Muscle of leg (tissue), 11 donors: ENCODE data around the gene TBCD. TPM values are rescaled to one million over a fixed set of nuclear protein-coding genes. Genes with fewer than 3 reads are reported as not detected.

Experiments used
- DNase-seq: peaks from one replicate; pipeline ENCODE4 v3.0.0; 2013
- H3K27ac ChIP-seq: one replicate; pipeline ENCODE4 v1.5.1; 2013; ENCODE audit warnings: mild to moderate bottlenecking, low read length, control low read depth
- H3K27me3 ChIP-seq: one replicate; pipeline ENCODE4 v1.6.1; 2013; ENCODE audit warnings: low read length; ENCODE audit not compliant: control insufficient read depth, insufficient read depth
- H3K36me3 ChIP-seq: one replicate; pipeline ENCODE4 v1.6.1; 2013; ENCODE audit warnings: low read length; ENCODE audit not compliant: control insufficient read depth, insufficient read depth
- H3K4me1 ChIP-seq: one replicate; pipeline ENCODE4 v1.6.1; 2013; ENCODE audit warnings: low read length; ENCODE audit not compliant: control insufficient read depth, insufficient read depth
- H3K4me3 ChIP-seq: one replicate; pipeline ENCODE4 v1.5.1; 2013; ENCODE audit warnings: low read length, control low read depth
- H3K9me3 ChIP-seq: replicated peaks from 2 replicates; pipeline ENCODE4 v1.6.1; 2013; ENCODE audit warnings: low read depth, low read length; ENCODE audit not compliant: control insufficient read depth
- WGBS: methylation state at CpG from one replicate; pipeline ENCODE4 v1.1.5; 2013; ENCODE audit warnings: missing lambda C conversion rate; ENCODE audit not compliant: insufficient coverage; 5-methylcytosine and 5-hydroxymethylcytosine counted together
- polyA plus RNA-seq, 8 donors: library from polyadenylated mRNA; unstranded; fragments of 120-200 nt; gene quantifications; one replicate each; pipeline versions ENCODE4 v1.2.1 to v1.2.3, GENCODE V29; 2013; ENCODE audit warnings: inconsistent platforms in 1 of 8, low replicate concordance in 1 of 8; ENCODE audit not compliant: insufficient read length in 8 of 8, insufficient read depth in 1 of 8
- total RNA-seq: library from RNA; stranded (reverse); fragments of 120-200 nt; gene quantifications from one replicate; pipeline ENCODE4 v1.2.4, GENCODE V29; 2013

TBCD gene
- total and polyA plus RNA-seq, 9 donors, result 47.8 to 77.4 (median 62.3) TPM

GRCh38 chr17:82709676-82710498, 42.0 kb upstream of the TBCD start:
- no peaks in the 10 kb centered on the region for H3K9me3 ChIP-seq
- H3K36me3 ChIP-seq, result no peaks in the 10 kb centered on the region
- peak overlapping the region; percentile 78 for H3K27ac ChIP-seq
- WGBS, result 79% methylated on average over 21 of the region's 25 CpGs
- no peaks in the 10 kb centered on the region for H3K27me3 ChIP-seq
- no peak overlapping the region for H3K4me3 ChIP-seq
- H3K4me1 ChIP-seq, result peaks cover 53% of the 10 kb centered on the region
- DNase-seq, result no peak

- WGBS, result 73% methylated on average over 23 of the region's 29 CpGs
- peak overlapping the region; percentile 78 for H3K27ac ChIP-seq
- no peaks in the 10 kb centered on the region for H3K27me3 ChIP-seq
- H3K36me3 ChIP-seq, result no peaks in the 10 kb centered on the region
- H3K9me3 ChIP-seq, result no peaks in the 10 kb centered on the region
- no peak overlapping the region for H3K4me3 ChIP-seq
- no peak for DNase-seq
- H3K4me1 ChIP-seq, result peaks cover 48% of the 10 kb centered on the region
These were observed 41.2 kb upstream of the TBCD start for GRCh38 chr17:82710499-82711232.

GRCh38 chr17:82713071-82713723, 38.7 kb upstream of the TBCD start:
- Histone ChIP-seq H3K4me3 (no peak overlapping the region), H3K27ac (no peak overlapping the region), H3K4me1 (peaks cover 47% of the 10 kb centered on the region), H3K9me3 (no peaks in the 10 kb centered on the region), H3K27me3 (no peaks in the 10 kb centered on the region), H3K36me3 (no peaks in the 10 kb centered on the region)
- WGBS, result 87% methylated on average over 35 of the region's 35 CpGs
- no peak for DNase-seq

GRCh38 chr17:82716203-82717010, 35.5 kb upstream of the TBCD start, which contains the start of gene FN3KRP:
Gene FN3KRP, plus strand, starts transcription at chr17:82716706. Its CDS starts 50 bp downstream, at chr17:82716756.
- Histone ChIP-seq H3K27ac (peak within 1 kb of the TSS; percentile 83), H3K9me3 (no peaks in the 10 kb centered on the region)

GRCh38 chr17:82718986-82719685, 32.7 kb upstream of the TBCD start:
- peaks cover 47% of the 10 kb centered on the region for H3K36me3 ChIP-seq
- H3K27ac ChIP-seq, result no peak overlapping the region
- WGBS, result 96% methylated on average over 16 of the region's 18 CpGs
- no peak for DNase-seq
- no peaks in the 10 kb centered on the region for H3K9me3 ChIP-seq
- no peaks in the 10 kb centered on the region for H3K27me3 ChIP-seq
- H3K4me1 ChIP-seq, result peaks cover 19% of the 10 kb centered on the region
- H3K4me3 ChIP-seq, result no peak overlapping the region

More at GRCh38 chr17:82716203-82717010, 35.5 kb upstream of the TBCD start, which contains the start of gene FN3KRP:
- Histone ChIP-seq H3K4me1 (peaks cover 29% of the 10 kb centered on the region), H3K4me3 (peak within 1 kb of the TSS; percentile 70), H3K27me3 (no peaks in the 10 kb centered on the region), H3K36me3 (peaks cover 27% of the 10 kb centered on the region)
- peak; percentile 97 for DNase-seq
- under 1% methylated on average over 56 of the region's 75 CpGs for WGBS

GRCh38 chr17:82720204-82720603, 31.7 kb upstream of the TBCD start:
- DNase-seq, result no peak
- Histone ChIP-seq H3K27ac (no peak overlapping the region), H3K4me3 (no peak overlapping the region), H3K36me3 (peaks cover 48% of the 10 kb centered on the region), H3K27me3 (no peaks in the 10 kb centered on the region), H3K4me1 (peaks cover 19% of the 10 kb centered on the region), H3K9me3 (no peaks in the 10 kb centered on the region)
- 91% methylated on average over 18 of the region's 19 CpGs for WGBS

- H3K9me3 ChIP-seq, result no peaks in the 10 kb centered on the region
- peaks cover 64% of the 10 kb centered on the region for H3K36me3 ChIP-seq
- no peak overlapping the region for H3K27ac ChIP-seq
These were observed 29.4 kb upstream of the TBCD start for GRCh38 chr17:82722341-82723013.

GRCh38 chr17:82723169-82723807, 28.6 kb upstream of the TBCD start:
- 93% methylated on average over 26 of the region's 26 CpGs for WGBS
- Histone ChIP-seq H3K36me3 (peaks cover 66% of the 10 kb centered on the region), H3K9me3 (no peaks in the 10 kb centered on the region), H3K4me1 (peaks cover 3% of the 10 kb centered on the region), H3K4me3 (no peak overlapping the region), H3K27me3 (no peaks in the 10 kb centered on the region), H3K27ac (no peak overlapping the region)
- no peak for DNase-seq

More at GRCh38 chr17:82722341-82723013, 29.4 kb upstream of the TBCD start:
- DNase-seq, result no peak
- H3K27me3 ChIP-seq, result no peaks in the 10 kb centered on the region
- peaks cover 11% of the 10 kb centered on the region for H3K4me1 ChIP-seq
- H3K4me3 ChIP-seq, result no peak overlapping the region
- 93% methylated on average over 17 of the region's 19 CpGs for WGBS
